ENCODE measurements around the gene ABHD1. TPM values are rescaled to one million over a fixed set of nuclear protein-coding genes. Genes with fewer than 3 reads are reported as not detected.
A peak's percentile ranks its signal among the peaks of the same experiment; 100 is the strongest.

ABHD1 gene
- total RNA-seq, 2 donors from 2014 or later, result 0.34 TPM; not detected in 1

- peak; percentile 56 for ATAC-seq
- intact Hi-C loops (cut with DNase I, micrococcal nuclease), result loop anchor here (5.0 to 10.0 kb wide), 2 partner anchors 51 to 123 kb away; partner anchors contain the start of gene TMEM214 (in 1 of the 2)
- DNase-seq, result peak; percentile 85 to 88
These were observed 37.9 kb upstream of the ABHD1 start for GRCh38 chr2:27085673-27086089.

GRCh38 chr2:27086090-27086723 is 37.4 kb upstream of the ABHD1 start:
- intact Hi-C loops (cut with DNase I, micrococcal nuclease), result loop anchor here (5.0 to 10.0 kb wide), 2 partner anchors 51 to 124 kb away; partner anchors contain the start of gene TMEM214 (in 1 of the 2)
- peak; percentile 83 for ATAC-seq
- DNase-seq, result peak; percentile 91 to 96

- intact Hi-C loops (cut with DNase I, micrococcal nuclease), result loop anchor here (5.0 to 10.0 kb wide), 2 partner anchors 52 to 125 kb away; partner anchors contain the start of gene TMEM214 (in 1 of the 2)
- peak; percentile 77 to 81 for DNase-seq
These were observed 36.7 kb upstream of the ABHD1 start, which contains the start of gene KHK for GRCh38 chr2:27086724-27087593. Gene KHK (plus strand): TSS chr2:27086772. CDS start chr2:27087260, 488 bp downstream.

GRCh38 chr2:27087823-27088410 is 35.7 kb upstream of the ABHD1 start:
- DNase-seq (no peak), ATAC-seq (no peak)
- intact Hi-C loops (cut with DNase I, micrococcal nuclease), result loop anchor here (5.0 to 10.0 kb wide), 2 partner anchors 53 to 126 kb away; partner anchors contain the start of gene TMEM214 (in 1 of the 2)

More at GRCh38 chr2:27086724-27087593, 36.7 kb upstream of the ABHD1 start, which contains the start of gene KHK:
- peak; percentile 56 for ATAC-seq

- intact Hi-C loops (cut with DNase I, micrococcal nuclease), result loop anchor here (5.0 to 10.0 kb wide), 2 partner anchors 54 to 126 kb away; partner anchors contain the start of gene TMEM214 (in 1 of the 2)
- ATAC-seq (no peak), DNase-seq (no peak)
These were observed 35.0 kb upstream of the ABHD1 start for GRCh38 chr2:27088634-27089033.

- intact Hi-C loops (cut with DNase I, micrococcal nuclease), result loop anchor here (5.0 to 10.0 kb wide), 2 partner anchors 55 to 127 kb away; partner anchors contain the start of gene TMEM214 (in 1 of the 2)
- DNase-seq (no peak), ATAC-seq (no peak)
These were observed 34.3 kb upstream of the ABHD1 start for GRCh38 chr2:27089111-27089954.

GRCh38 chr2:27091746-27092695 is 31.6 kb upstream of the ABHD1 start:
- no peak for ATAC-seq
- intact Hi-C loops (cut with DNase I, micrococcal nuclease), result loop anchor here (10.0 kb wide), 2 partner anchors 103 to 193 kb away; partner anchors contain the start of gene TRIM54 (in 1 of the 2)
- DNase-seq, result no peak

GRCh38 chr2:27092696-27093429 is 30.8 kb upstream of the ABHD1 start:
- ATAC-seq (peak; percentile 59), DNase-seq (peak in 1 of 2 donors; percentile 53)
- intact Hi-C loops (cut with DNase I, micrococcal nuclease), result loop anchor here (10.0 kb wide), 2 partner anchors 102 to 192 kb away; partner anchors contain the start of gene TRIM54 (in 1 of the 2)

GRCh38 chr2:27093430-27094352 is 29.9 kb upstream of the ABHD1 start:
- DNase-seq (no peak), ATAC-seq (peak; percentile 42)
- intact Hi-C loops (cut with DNase I, micrococcal nuclease), result loop anchor here (10.0 kb wide), 2 partner anchors 101 to 191 kb away; partner anchors contain the start of gene TRIM54 (in 1 of the 2)

GRCh38 chr2:27094353-27094984 is 29.1 kb upstream of the ABHD1 start:
- ATAC-seq (no peak), DNase-seq (no peak)
- intact Hi-C loops (cut with DNase I, micrococcal nuclease), result loop anchor here (10.0 kb wide), 2 partner anchors 100 to 190 kb away; partner anchors contain the start of gene TRIM54 (in 1 of the 2)

GRCh38 chr2:27095427-27095744 is 28.2 kb upstream of the ABHD1 start:
- ATAC-seq (no peak), DNase-seq (no peak)
- intact Hi-C loops (cut with DNase I, micrococcal nuclease), result loop anchor here (5.0 to 10.0 kb wide), 3 partner anchors 99 to 189 kb away; partner anchors contain the start of gene TRIM54 (in 2 of the 2)

- DNase-seq, result peak in 1 of 2 donors; percentile 50
- ATAC-seq, result peak; percentile 65
- intact Hi-C loops (cut with DNase I, micrococcal nuclease), result loop anchor here (5.0 to 10.0 kb wide), 3 partner anchors 99 to 189 kb away; partner anchors contain the start of gene TRIM54 (in 2 of the 2)
These were observed 27.6 kb upstream of the ABHD1 start for GRCh38 chr2:27095745-27096651.

- DNase-seq (no peak), ATAC-seq (no peak)
- intact Hi-C loops (cut with DNase I, micrococcal nuclease), result loop anchor here (5.0 to 10.0 kb wide), 3 partner anchors 98 to 188 kb away; partner anchors contain the start of gene TRIM54 (in 2 of the 2)
These were observed 26.8 kb upstream of the ABHD1 start for GRCh38 chr2:27096748-27097297.
